A673 (cell line): Measurements from ENCODE around the gene DMKN.

Experiments
- CTCF ChIP-seq: fragments of 300-800, 200-600 bp; sonication (generic); conservative IDR thresholded peaks from 2 replicates; pipeline ENCODE4 v1.5.1; 2017; ENCODE audit warnings: low read depth, mild to moderate bottlenecking, antibody characterized with exemption, low read length, moderate library complexity, mixed read lengths
- EZH2 ChIP-seq: fragments of 200-600 bp; sonication (generic); IDR thresholded peaks from 2 replicates; pipeline ENCODE4 v1.6.1; 2017; ENCODE audit warnings: borderline replicate concordance, low read depth, mild to moderate bottlenecking, mixed read lengths, antibody characterized with exemption, low read length; ENCODE audit not compliant: poor library complexity, severe bottlenecking

- TF ChIP-seq CTCF: no peak
- no peak for TF ChIP-seq EZH2
These were observed 25.7 kb downstream of the DMKN start for GRCh38 chr19:35487656-35488182.
